ENCODE results near the gene KIFC3. TPM values are rescaled to one million over a fixed set of nuclear protein-coding genes. Genes with fewer than 3 reads are reported as not detected.
A peak's percentile ranks its signal among the peaks of the same experiment; 100 is the strongest.

KIFC3 gene
- total RNA-seq, 1 donor from 2014 or later = 96.9 TPM

DNA sequence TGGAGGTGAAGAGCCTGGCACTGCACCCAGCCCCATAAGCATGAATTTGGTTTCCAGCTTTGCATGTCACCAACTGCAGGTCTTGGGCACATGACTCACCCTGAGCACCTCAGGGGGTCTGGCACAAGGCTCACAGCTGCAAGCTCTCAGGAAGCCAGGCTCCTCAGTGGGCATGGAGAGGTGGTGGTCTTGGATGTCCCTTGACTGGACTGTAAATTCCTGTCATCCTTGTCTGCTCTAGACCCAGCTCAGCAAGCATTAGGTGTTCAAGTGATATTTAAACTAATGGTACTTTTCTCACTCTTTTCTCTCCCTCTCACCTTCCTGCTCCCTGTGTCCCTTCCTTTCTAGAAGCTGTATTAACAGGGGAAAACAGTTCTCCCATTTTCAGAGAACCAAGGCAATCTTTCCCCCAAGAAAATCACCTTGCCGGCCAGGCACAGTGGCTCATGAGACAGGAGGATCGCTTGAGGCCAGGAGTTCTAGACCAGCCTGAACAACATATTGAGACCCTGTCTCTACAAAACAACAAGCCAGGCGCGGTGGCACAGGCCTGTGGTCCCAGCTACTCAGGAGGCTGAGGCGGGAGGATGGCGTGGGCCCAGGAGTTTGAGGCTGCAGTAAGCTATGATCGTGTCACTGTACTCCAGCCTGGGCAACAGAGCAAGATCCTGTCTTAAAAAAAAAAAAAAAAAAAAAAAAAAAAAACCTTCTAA is 5.1 kb upstream of the KIFC3 start:
- H4K20me1 ChIP-seq (ENCODE audit: insufficient read depth, low read length) = no peaks in the 10 kb centered on the region
- Mint-ChIP-seq H3K36me3 (ENCODE audit: low read depth, unreplicated experiment) (no peaks in the 10 kb centered on the region), H3K9me3 (ENCODE audit: unreplicated experiment) (no peaks in the 10 kb centered on the region), H3K4me3 (ENCODE audit: unreplicated experiment) (no peak overlapping the region), H3K27ac (ENCODE audit: unreplicated experiment) (peak overlapping the region; percentile 27), H3K4me1 (ENCODE audit: low read depth, unreplicated experiment) (peaks cover 45% of the 10 kb centered on the region), H3K27me3 (ENCODE audit: low read depth, unreplicated experiment) (no peaks in the 10 kb centered on the region)
- no peak overlapping the region for H3K9ac ChIP-seq (ENCODE audit: low read length)
- peaks cover 36% of the 10 kb centered on the region for H3K4me1 ChIP-seq (ENCODE audit: insufficient read depth, low read length)
- no peak for TF ChIP-seq EZH2 (IDR thresholded peaks at IDR 0.05; ENCODE audit: insufficient read depth, low read length)
- TF ChIP-seq, protein P1, sequence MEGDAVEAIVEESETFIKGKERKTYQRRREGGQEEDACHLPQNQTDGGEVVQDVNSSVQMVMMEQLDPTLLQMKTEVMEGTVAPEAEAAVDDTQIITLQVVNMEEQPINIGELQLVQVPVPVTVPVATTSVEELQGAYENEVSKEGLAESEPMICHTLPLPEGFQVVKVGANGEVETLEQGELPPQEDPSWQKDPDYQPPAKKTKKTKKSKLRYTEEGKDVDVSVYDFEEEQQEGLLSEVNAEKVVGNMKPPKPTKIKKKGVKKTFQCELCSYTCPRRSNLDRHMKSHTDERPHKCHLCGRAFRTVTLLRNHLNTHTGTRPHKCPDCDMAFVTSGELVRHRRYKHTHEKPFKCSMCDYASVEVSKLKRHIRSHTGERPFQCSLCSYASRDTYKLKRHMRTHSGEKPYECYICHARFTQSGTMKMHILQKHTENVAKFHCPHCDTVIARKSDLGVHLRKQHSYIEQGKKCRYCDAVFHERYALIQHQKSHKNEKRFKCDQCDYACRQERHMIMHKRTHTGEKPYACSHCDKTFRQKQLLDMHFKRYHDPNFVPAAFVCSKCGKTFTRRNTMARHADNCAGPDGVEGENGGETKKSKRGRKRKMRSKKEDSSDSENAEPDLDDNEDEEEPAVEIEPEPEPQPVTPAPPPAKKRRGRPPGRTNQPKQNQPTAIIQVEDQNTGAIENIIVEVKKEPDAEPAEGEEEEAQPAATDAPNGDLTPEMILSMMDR (IDR thresholded peaks at IDR 0.05; ENCODE audit: insufficient read depth, low read depth, low read length) = no peak
- no peak overlapping the region for H3K4me3 ChIP-seq (ENCODE audit: insufficient read depth, low read depth, low read length)
- H2AFZ ChIP-seq (ENCODE audit: low read depth, low read length) = no peak overlapping the region
- H3K27ac ChIP-seq (ENCODE audit: low read depth, low read length) = peak overlapping the region; percentile 16
- peak overlapping the region; percentile 74 for H3K4me2 ChIP-seq (ENCODE audit: low read length)
- no peak for FAIRE-seq
- no peaks in the 10 kb centered on the region for H3K9me3 ChIP-seq (ENCODE audit: insufficient read depth, low read depth, low read length)
- DNase-seq (ENCODE audit: low read depth) = no peak
- H3K79me2 ChIP-seq (ENCODE audit: insufficient read depth, low read length) = no peaks in the 10 kb centered on the region
- no peaks in the 10 kb centered on the region for H3K36me3 ChIP-seq (ENCODE audit: insufficient read depth, low read length)
- no peaks in the 10 kb centered on the region for H3K27me3 ChIP-seq (ENCODE audit: insufficient read depth, low read length)

DNA sequence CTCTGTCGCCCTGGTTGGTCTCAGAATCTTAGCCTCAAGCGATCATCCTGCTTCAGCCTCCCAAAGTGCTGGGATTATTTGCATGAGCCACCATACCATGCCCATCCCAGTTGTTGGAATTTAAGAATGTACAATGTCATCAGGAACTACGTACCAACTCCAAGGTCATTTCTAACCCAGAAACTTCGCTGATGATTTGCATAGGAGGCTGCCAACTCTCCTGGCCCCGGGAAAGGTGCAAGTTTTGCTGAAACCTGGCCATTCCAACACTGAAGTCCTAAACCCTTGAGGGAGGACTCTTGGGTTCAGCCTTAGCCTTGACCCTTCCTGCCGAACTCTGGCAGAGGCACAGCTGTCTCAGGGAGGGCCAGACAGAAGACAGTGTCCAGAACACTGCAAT is 2.9 kb upstream of the KIFC3 start:
- Histone ChIP-seq H3K79me2 (ENCODE audit: insufficient read depth, low read length) (peaks cover 19% of the 10 kb centered on the region), H3K27ac (ENCODE audit: low read depth, low read length) (no peak overlapping the region), H3K4me2 (ENCODE audit: low read length) (no peak overlapping the region), H3K9ac (ENCODE audit: low read length) (no peak overlapping the region), H3K4me1 (ENCODE audit: insufficient read depth, low read length) (peaks cover 45% of the 10 kb centered on the region), H4K20me1 (ENCODE audit: insufficient read depth, low read length) (peaks cover 11% of the 10 kb centered on the region), H3K27me3 (ENCODE audit: insufficient read depth, low read length) (no peaks in the 10 kb centered on the region), H3K4me3 (ENCODE audit: insufficient read depth, low read depth, low read length) (no peak overlapping the region), H3K9me3 (ENCODE audit: insufficient read depth, low read depth, low read length) (no peaks in the 10 kb centered on the region), H2AFZ (ENCODE audit: low read depth, low read length) (no peak overlapping the region), H3K36me3 (ENCODE audit: insufficient read depth, low read length) (no peaks in the 10 kb centered on the region)
- H3K4me3 Mint-ChIP-seq (ENCODE audit: unreplicated experiment) = no peak overlapping the region
- peak overlapping the region; percentile 9 for H3K27ac Mint-ChIP-seq (ENCODE audit: unreplicated experiment)
- peaks cover 40% of the 10 kb centered on the region for H3K4me1 Mint-ChIP-seq (ENCODE audit: low read depth, unreplicated experiment)
- no peaks in the 10 kb centered on the region for H3K36me3 Mint-ChIP-seq (ENCODE audit: low read depth, unreplicated experiment)
- no peak for TF ChIP-seq EZH2 (IDR thresholded peaks at IDR 0.05; ENCODE audit: insufficient read depth, low read length)
- TF ChIP-seq, protein P1 (IDR thresholded peaks at IDR 0.05; ENCODE audit: insufficient read depth, low read depth, low read length) = no peak
- no peaks in the 10 kb centered on the region for H3K27me3 Mint-ChIP-seq (ENCODE audit: low read depth, unreplicated experiment)
- DNase-seq (ENCODE audit: low read depth) (no peak), FAIRE-seq (no peak)
- H3K9me3 Mint-ChIP-seq (ENCODE audit: unreplicated experiment) = no peaks in the 10 kb centered on the region
